H1 (cell line): Measurements from ENCODE around the gene EPHA3. TPM values are rescaled to one million over a fixed set of nuclear protein-coding genes. Genes with fewer than 3 reads are reported as not detected.

Experiments used
- CTCF ChIA-PET: fragments of 300-600 bp; sonication (Branson Sonifier 250); formaldehyde crosslinking; loops from one replicate; lab custom pipeline; 2021; ENCODE audit not compliant: partially characterized antibody; lab: Charles Lee
- POLR2A ChIA-PET: fragments of 300-600 bp; sonication (Branson Sonifier 250); formaldehyde crosslinking; loops from one replicate; lab custom pipeline; 2021; ENCODE audit warnings: inconsistent platforms; ENCODE audit not compliant: partially characterized antibody; lab: Charles Lee
- DNase-seq, 2 experiments: peaks; one replicate each; pipeline versions ENCODE4 v3.0.0 to v3.0.0-alpha.2; 2010 to 2022; ENCODE audit warnings: low spot score in 2 of 2, low read depth in 1 of 2, mixed read lengths in 1 of 2
- FAIRE-seq: peaks from 2 replicates; lab custom pipeline; 2011; peaks lifted over from hg19 to GRCh38; lab: Jason Lieb, UNC
- H2AFZ ChIP-seq: 2 replicates; pipeline ENCODE4 v1.8.1; 2012; ENCODE audit warnings: low read length, inconsistent platforms
- H2AK5ac ChIP-seq: 2 replicates; pipeline ENCODE4 v1.6.1; 2013; ENCODE audit warnings: low read depth, low read length
- H2BK120ac ChIP-seq: replicated peaks from 2 replicates; pipeline ENCODE3; 2013; ENCODE audit warnings: low read depth, low read length, inconsistent platforms
- H2BK12ac ChIP-seq: 2 replicates; pipeline ENCODE4 v1.6.1; 2013; ENCODE audit warnings: low read depth, low read length
- H2BK15ac ChIP-seq: 2 replicates; pipeline ENCODE4 v1.6.1; 2013; ENCODE audit warnings: low read length
- H2BK20ac ChIP-seq: 2 replicates; pipeline ENCODE4 v1.6.1; 2013; ENCODE audit warnings: low read length
- H2BK5ac ChIP-seq: 2 replicates; pipeline ENCODE4 v1.6.1; 2013; ENCODE audit warnings: low read depth, low read length
- H3K14ac ChIP-seq: 2 replicates; pipeline ENCODE4 v1.6.1; 2013; ENCODE audit warnings: inconsistent platforms; ENCODE audit not compliant: insufficient read length
- H3K18ac ChIP-seq: 2 replicates; pipeline ENCODE4 v1.6.1; 2013; ENCODE audit warnings: low read length; ENCODE audit errors: extremely low read depth
- H3K23ac ChIP-seq: 2 replicates; pipeline ENCODE4 v1.6.1; 2013; ENCODE audit warnings: inconsistent platforms; ENCODE audit not compliant: insufficient read length
- H3K23me2 ChIP-seq: 2 replicates; pipeline ENCODE4 v1.6.1; 2013; ENCODE audit warnings: low read depth, low read length
- H3K27ac ChIP-seq: 2 replicates; pipeline ENCODE4 v1.6.1; 2011; ENCODE audit warnings: low read depth, low read length, inconsistent platforms
- H3K27me3 ChIP-seq, 4 experiments: replicated peaks in 1 of 4; 1 replicate in 1 of 4; 2 replicates in 3 of 4; pipeline versions ENCODE4 v1.6.1 to v1.8.1; 2011 to 2013; ENCODE audit warnings: low read length in 3 of 4, mild to moderate bottlenecking in 3 of 4, inconsistent platforms in 2 of 4, mixed read lengths in 2 of 4, moderate library complexity in 1 of 4; ENCODE audit not compliant: control insufficient read depth in 3 of 4, insufficient read depth in 3 of 4; ENCODE audit errors: extremely low read depth in 1 of 4
- H3K36me3 ChIP-seq, 4 experiments: 2 replicates each; pipeline versions ENCODE4 v1.6.1 to v1.8.1; 2011 to 2013; ENCODE audit warnings: mild to moderate bottlenecking in 4 of 4, low read length in 3 of 4, moderate library complexity in 2 of 4, control low read depth in 1 of 4, inconsistent platforms in 1 of 4; ENCODE audit not compliant: insufficient read depth in 4 of 4, control insufficient read depth in 2 of 4
- H3K4ac ChIP-seq: replicated peaks from 2 replicates; pipeline ENCODE3; 2013; ENCODE audit warnings: low read length, low read depth, mixed read lengths, inconsistent platforms; ENCODE audit not compliant: insufficient read length
- H3K4me1 ChIP-seq, 4 experiments: replicated peaks in 1 of 4; 1 replicate in 1 of 4; 2 replicates in 3 of 4; pipeline versions ENCODE4 v1.6.1 to v1.8.1; 2011 to 2013; ENCODE audit warnings: low read length in 3 of 4, inconsistent platforms in 2 of 4, mixed read lengths in 1 of 4; ENCODE audit not compliant: insufficient read depth in 4 of 4, control insufficient read depth in 3 of 4
- H3K4me2 ChIP-seq, 2 experiments: 2 replicates each; pipeline versions ENCODE4 v1.6.1 to v1.8.1; 2011 to 2013; ENCODE audit warnings: low read depth in 2 of 2, low read length in 2 of 2, control low read depth in 1 of 2, inconsistent platforms in 1 of 2, mild to moderate bottlenecking in 1 of 2; ENCODE audit not compliant: insufficient read depth in 1 of 2
- H3K4me3 ChIP-seq, 4 experiments: fragments of 200-600, 300-600 bp in 1 of 4; sonication (generic), shearing (Covaris generic), sonication (Bioruptor Twin) in 1 of 4; 2 replicates each; pipeline versions ENCODE4 v1.5.1 to v1.8.1; 2011 to 2016; ENCODE audit warnings: low read length in 4 of 4, low read depth in 3 of 4, control low read depth in 2 of 4, inconsistent platforms in 2 of 4, mild to moderate bottlenecking in 2 of 4, mixed read lengths in 1 of 4, moderate library complexity in 1 of 4; ENCODE audit not compliant: insufficient read depth in 2 of 4; ENCODE audit errors: extremely low read depth in 1 of 4
- H3K56ac ChIP-seq: replicated peaks from 2 replicates; pipeline ENCODE3; 2013; ENCODE audit warnings: low read depth, mild to moderate bottlenecking, mixed read lengths, low read length, inconsistent platforms; ENCODE audit not compliant: insufficient read length
- H3K79me1 ChIP-seq: 2 replicates; pipeline ENCODE4 v1.6.1; 2013; ENCODE audit warnings: low read depth, low read length, control low read depth
- H3K79me2 ChIP-seq, 2 experiments: 2 replicates each; pipeline versions ENCODE4 v1.6.1 to v1.8.1; 2012 to 2013; ENCODE audit warnings: low read length in 2 of 2, mild to moderate bottlenecking in 2 of 2, inconsistent platforms in 1 of 2; ENCODE audit not compliant: insufficient read depth in 2 of 2, control insufficient read depth in 1 of 2
- H3K9ac ChIP-seq, 4 experiments: replicated peaks in 1 of 4; 1 replicate in 1 of 4; 2 replicates in 3 of 4; pipeline versions ENCODE4 v1.6.1 to v1.8.1; 2011 to 2013; ENCODE audit warnings: low read depth in 3 of 4, low read length in 3 of 4, control low read depth in 2 of 4, mild to moderate bottlenecking in 2 of 4, moderate library complexity in 2 of 4, inconsistent platforms in 1 of 4; ENCODE audit errors: extremely low read depth in 1 of 4
- H3K9me3 ChIP-seq, 2 experiments: 2 replicates each; pipeline versions ENCODE4 v1.6.1 to v1.8.1; 2012 to 2013; ENCODE audit warnings: mild to moderate bottlenecking in 2 of 2, moderate library complexity in 2 of 2, control low read depth in 1 of 2, inconsistent platforms in 1 of 2, low read depth in 1 of 2, low read length in 1 of 2, mixed read lengths in 1 of 2; ENCODE audit not compliant: insufficient read depth in 2 of 2
- H4K20me1 ChIP-seq, 2 experiments: replicated peaks in 1 of 2; 2 replicates each; pipeline versions ENCODE3 to v1.8.1; 2011 to 2013; ENCODE audit warnings: inconsistent platforms in 2 of 2, low read length in 2 of 2, mild to moderate bottlenecking in 1 of 2; ENCODE audit not compliant: insufficient read depth in 2 of 2, control insufficient read depth in 1 of 2
- H4K5ac ChIP-seq: 2 replicates; pipeline ENCODE4 v1.6.1; 2013; ENCODE audit warnings: low read length, low read depth, mixed read lengths, inconsistent platforms; ENCODE audit not compliant: insufficient read length
- H4K8ac ChIP-seq: 2 replicates; pipeline ENCODE4 v1.8.0; 2013; ENCODE audit warnings: mild to moderate bottlenecking, moderate library complexity, low read length, inconsistent platforms; ENCODE audit not compliant: insufficient read depth; ENCODE audit errors: extremely low read depth
- H4K91ac ChIP-seq: replicated peaks from 2 replicates; pipeline ENCODE3; 2013; ENCODE audit warnings: low read length, mixed read lengths, inconsistent platforms; ENCODE audit not compliant: insufficient read length
- BCL11A ChIP-seq, 2 experiments: IDR thresholded peaks; one replicate each; pipeline ENCODE4 v1.6.1; 2011; ENCODE audit warnings: low read depth in 2 of 2, low read length in 2 of 2, mild to moderate bottlenecking in 2 of 2
- CTBP2 ChIP-seq: IDR thresholded peaks from 2 replicates; pipeline ENCODE4 v1.7.0; 2011; ENCODE audit warnings: borderline replicate concordance, mild to moderate bottlenecking, moderate library complexity, mixed read lengths, low read length; ENCODE audit not compliant: insufficient read depth, insufficient read length
- CTCF ChIP-seq, 3 experiments: IDR thresholded peaks; 1 replicate in 2 of 3; 2 replicates in 1 of 3; pipeline versions ENCODE4 v1.5.1 to v1.6.1; 2011; ENCODE audit warnings: low read length in 3 of 3, mild to moderate bottlenecking in 3 of 3, inconsistent platforms in 2 of 3, low read depth in 1 of 3, moderate library complexity in 1 of 3; ENCODE audit not compliant: insufficient read depth in 1 of 3; ENCODE audit errors: control extremely low read depth in 1 of 3
- FOSL1 ChIP-seq: IDR thresholded peaks from 2 replicates; pipeline ENCODE4 v1.6.1; 2011; ENCODE audit warnings: mild to moderate bottlenecking, low read depth, low read length, moderate library complexity; ENCODE audit not compliant: insufficient read depth
- HDAC2 ChIP-seq, 2 experiments: fragments of 300-600 bp in 1 of 2; sonication (generic) in 1 of 2; IDR thresholded peaks; 2 replicates each; pipeline ENCODE4 v1.6.1; 2011 to 2012; ENCODE audit warnings: low read depth in 2 of 2, low read length in 2 of 2, mild to moderate bottlenecking in 2 of 2, moderate library complexity in 2 of 2, borderline replicate concordance in 1 of 2, inconsistent platforms in 1 of 2
- NRF1 ChIP-seq: IDR thresholded peaks from 2 replicates; pipeline ENCODE4 v1.6.1; 2011; ENCODE audit warnings: mild to moderate bottlenecking, low read depth, low read length, improper control_type of control experiment
- SIRT6 ChIP-seq: IDR thresholded peaks from one replicate; pipeline ENCODE4 v1.7.1; 2012; ENCODE audit warnings: low read length, inconsistent platforms
- SP1 ChIP-seq: IDR thresholded peaks from 2 replicates; pipeline ENCODE4 v1.6.1; 2011; ENCODE audit warnings: low read depth, low read length
- YY1 ChIP-seq: IDR thresholded peaks from 2 replicates; pipeline ENCODE4 v1.6.1; 2011; ENCODE audit warnings: low read depth, mild to moderate bottlenecking, low read length
- WGBS, 2 experiments: shearing (Covaris generic) in 1 of 2; methylation state at CpG; one replicate each; pipeline versions ENCODE4 v1.1.6 to v1.1.7; 2013 to 2015; ENCODE audit warnings: low lambda C conversion rate in 2 of 2, mixed read lengths in 2 of 2, inconsistent platforms in 1 of 2, low coverage in 1 of 2, missing lambda C conversion rate in 1 of 2; ENCODE audit not compliant: insufficient replicate concordance in 2 of 2, insufficient coverage in 1 of 2, insufficient read length in 1 of 2; ENCODE audit errors: extremely low coverage in 1 of 2, missing lambda C conversion rate in 1 of 2; 5-methylcytosine and 5-hydroxymethylcytosine counted together
- polyA plus RNA-seq, 7 experiments: library from polyadenylated mRNA; depleted of rRNA in 3 of 7; stranded (reverse) in 5 of 7; unstranded in 2 of 7; fragments of >200 nt in 5 of 7; fragments of 200-250 nt in 2 of 7; gene quantifications; 1 replicate in 5 of 7; 2 replicates in 1 of 7; 4 replicates in 1 of 7; pipeline versions ENCODE4 v1.2.1 to v1.2.3, GENCODE V29; 2011 to 2013; ENCODE audit warnings: missing spikeins in 2 of 7, mixed read lengths in 2 of 7
- total RNA-seq: library from RNA; stranded (reverse); fragmentation: NEBNext Ultra II Directional; extraction: Animal tissue kit (Norgen Biotek cat#: 25700); gene quantifications from 2 replicates; pipeline ENCODE4 v1.2.1, GENCODE V29; 2021
- TF ChIP-seq, protein P1 (sequence below): IDR thresholded peaks from 2 replicates; pipeline ENCODE4 v1.6.1; 2011; ENCODE audit warnings: low read length, improper control_type of control experiment

The EPHA3 gene
- total and polyA plus RNA-seq, 2 of the 8 experiments (the other 6 are each of a cell fraction or from before 2014, with no cell fraction given) = 0.09 to 0.22 TPM

GRCh38 chr3:89280822-89281365, 173.5 kb downstream of the EPHA3 start:
- peaks cover 0 to 6% (median 3%) of the 10 kb centered on the region in 4 experiments; a peak in 4 of 7 replicates for H3K4me1 ChIP-seq
- ChIA-PET CTCF (interaction anchor here (0.8 to 0.9 kb wide), 2 partner anchors 35 to 74 kb away, joined by 3 read pairs; no protein-coding TSS in a partner anchor), POLR2A (no interaction called here)
- no peak overlapping the region for H3K27ac ChIP-seq
- H3K18ac ChIP-seq = no peak overlapping the region
- H4K8ac ChIP-seq = no peak overlapping the region
- FAIRE-seq (no peak), DNase-seq (no peak)
- no peak overlapping the region for H3K23ac ChIP-seq
- no peak overlapping the region for H3K4me3 ChIP-seq
- 92% methylated on average over 11 of the region's 11 CpGs; no CpG with 5 or more reads in 1 of the 2 experiments for WGBS, 2 experiments
- H2AFZ ChIP-seq = no peak overlapping the region
- no peak overlapping the region for H2BK120ac ChIP-seq
- H3K9ac ChIP-seq = no peak overlapping the region
- H2BK15ac ChIP-seq = no peak overlapping the region
- H2BK5ac ChIP-seq = no peak overlapping the region
- no peaks in the 10 kb centered on the region for H3K9me3 ChIP-seq
- H3K56ac ChIP-seq = no peak overlapping the region
- H3K79me2 ChIP-seq = no peaks in the 10 kb centered on the region
- H3K4me2 ChIP-seq = no peak overlapping the region
- H4K20me1 ChIP-seq = no peaks in the 10 kb centered on the region
- H3K4ac ChIP-seq = no peak overlapping the region
- H2BK12ac ChIP-seq = no peak overlapping the region
- no peak overlapping the region for H3K14ac ChIP-seq
- H4K91ac ChIP-seq = no peak overlapping the region
- no peak overlapping the region for H2BK20ac ChIP-seq
- no peak overlapping the region for H4K5ac ChIP-seq
- no peaks in the 10 kb centered on the region for H3K36me3 ChIP-seq
- H2AK5ac ChIP-seq = no peak overlapping the region
- no peaks in the 10 kb centered on the region for H3K79me1 ChIP-seq
- H3K27me3 ChIP-seq = no peaks in the 10 kb centered on the region
- no peaks in the 10 kb centered on the region for H3K23me2 ChIP-seq
- TF ChIP-seq SIRT6 = no peak
- TF ChIP-seq, protein P1, sequence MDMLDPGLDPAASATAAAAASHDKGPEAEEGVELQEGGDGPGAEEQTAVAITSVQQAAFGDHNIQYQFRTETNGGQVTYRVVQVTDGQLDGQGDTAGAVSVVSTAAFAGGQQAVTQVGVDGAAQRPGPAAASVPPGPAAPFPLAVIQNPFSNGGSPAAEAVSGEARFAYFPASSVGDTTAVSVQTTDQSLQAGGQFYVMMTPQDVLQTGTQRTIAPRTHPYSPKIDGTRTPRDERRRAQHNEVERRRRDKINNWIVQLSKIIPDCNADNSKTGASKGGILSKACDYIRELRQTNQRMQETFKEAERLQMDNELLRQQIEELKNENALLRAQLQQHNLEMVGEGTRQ = no peak
- no peak for TF ChIP-seq YY1
- TF ChIP-seq BCL11A (IDR thresholded peaks at IDR 0.05; ENCODE audit: low read depth in 2 of 2, low read length in 2 of 2) = no peak
- no peak for TF ChIP-seq CTCF (IDR thresholded peaks at IDR 0.05; ENCODE audit: control extremely low read depth in 1 of 3, insufficient read depth in 1 of 3, low read depth in 1 of 3, low read length in 3 of 3)
- TF ChIP-seq CTBP2 = no peak
- TF ChIP-seq HDAC2 (IDR thresholded peaks at IDR 0.05; ENCODE audit: borderline replicate concordance in 1 of 2, low read depth in 2 of 2, low read length in 2 of 2) = no peak
- no peak for TF ChIP-seq SP1
- TF ChIP-seq NRF1 = no peak
- no peak for TF ChIP-seq FOSL1
